HG03571 (cell line): ENCODE results near the gene KLHL13.

ENCODE experiments used
- ATAC-seq: cut with Tn5 transposase; IDR thresholded peaks from one replicate; pipeline ENCODE4 v1.9.1; 2021; ENCODE audit not compliant: unreplicated experiment

KLHL13 gene

DNA sequence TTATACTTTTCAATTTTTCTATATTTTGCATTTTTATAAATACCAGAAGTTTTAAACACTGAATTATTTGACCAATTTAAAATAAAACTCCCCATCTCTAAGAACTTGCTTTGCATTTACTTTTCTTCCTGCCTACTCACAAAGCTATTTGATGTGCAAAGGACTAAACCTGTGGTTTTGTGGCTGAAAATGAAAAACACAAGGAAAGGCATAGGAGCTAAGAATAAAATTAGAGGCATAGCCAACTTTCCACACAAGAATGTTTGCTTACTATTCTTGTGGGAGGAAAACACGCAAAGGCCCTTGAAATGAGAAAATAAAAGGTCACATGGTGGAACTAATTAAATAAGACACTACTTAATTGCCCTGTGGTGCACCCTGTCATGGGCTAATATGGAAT, 221.2 kb downstream of the KLHL13 start:
- no peak for ATAC-seq

DNA sequence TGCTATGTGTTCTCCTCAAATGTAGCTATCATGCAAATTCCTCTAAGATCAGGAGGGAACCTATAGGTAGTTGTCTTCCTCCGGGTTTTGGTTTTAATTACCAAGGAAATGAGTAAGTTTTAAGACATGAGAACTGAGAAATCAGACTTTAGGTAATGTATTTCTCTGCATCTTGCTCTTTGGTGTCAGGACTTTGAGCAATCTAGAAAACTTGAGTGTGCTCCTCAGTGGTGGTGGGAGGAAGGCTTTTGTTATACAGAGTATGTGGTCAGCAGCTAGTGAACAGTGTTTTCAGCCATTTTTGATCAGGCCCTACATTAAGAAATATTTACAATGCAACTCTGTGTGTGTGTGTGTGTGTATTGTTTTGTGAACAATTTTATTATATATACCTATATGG, 224.1 kb downstream of the KLHL13 start:
- no peak for ATAC-seq

DNA sequence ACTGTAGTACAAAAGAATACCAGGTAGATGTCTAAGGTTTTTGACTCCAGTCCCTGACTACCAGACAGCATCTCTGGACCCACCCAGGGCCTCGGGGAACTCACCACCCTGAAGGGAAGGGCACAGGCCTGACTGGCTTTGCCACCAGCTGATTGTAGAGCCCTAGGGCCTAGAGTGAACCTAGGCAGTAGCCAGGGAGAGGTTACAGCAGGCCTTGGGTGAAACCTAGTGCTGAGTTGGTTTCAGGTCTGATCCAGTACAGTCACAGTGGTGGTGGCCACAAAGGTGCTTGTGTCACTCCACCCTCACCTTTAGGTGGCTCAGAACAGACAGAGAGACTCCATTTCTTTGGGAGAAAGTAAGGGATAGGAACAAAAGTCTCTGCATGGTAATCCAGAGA, 244.8 kb downstream of the KLHL13 start:
- no peak for ATAC-seq

DNA sequence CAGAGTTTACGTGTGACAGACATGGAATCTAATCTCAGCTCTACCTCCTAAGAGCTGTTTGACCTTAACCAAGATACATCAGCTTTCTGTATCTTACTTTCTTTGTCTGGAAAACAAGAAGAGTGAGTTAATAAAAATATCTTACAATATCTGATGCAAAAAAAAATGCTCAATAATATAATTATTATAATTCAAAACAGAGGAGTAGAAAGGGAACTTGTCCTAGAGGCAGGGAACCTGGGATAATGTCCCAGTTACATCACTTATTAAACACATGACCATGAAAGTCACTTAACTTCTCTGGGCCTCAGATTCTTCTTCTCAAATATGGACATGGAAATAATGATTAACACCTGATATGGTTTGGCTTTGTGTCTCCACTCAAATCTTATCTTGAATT, 256.1 kb downstream of the KLHL13 start:
- no peak for ATAC-seq

DNA sequence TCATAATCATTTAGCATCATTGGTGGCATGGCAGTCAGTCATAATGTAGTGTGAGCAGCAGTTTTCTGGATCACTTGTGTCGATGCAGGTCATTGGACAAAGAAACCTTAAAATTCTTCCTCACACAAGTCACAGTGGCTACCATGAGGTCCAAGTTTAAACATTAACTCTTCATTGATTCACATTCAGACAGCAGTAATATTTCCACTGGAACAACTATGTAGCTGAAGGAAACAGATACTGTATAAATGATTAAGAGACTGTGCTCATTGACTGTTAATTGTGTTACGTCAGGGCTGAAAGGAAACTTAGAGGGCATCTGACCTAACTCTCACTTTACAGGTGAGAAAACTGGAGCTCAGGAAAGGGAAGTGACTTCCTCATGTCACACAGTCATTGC, 261.8 kb downstream of the KLHL13 start:
- ATAC-seq = no peak

DNA sequence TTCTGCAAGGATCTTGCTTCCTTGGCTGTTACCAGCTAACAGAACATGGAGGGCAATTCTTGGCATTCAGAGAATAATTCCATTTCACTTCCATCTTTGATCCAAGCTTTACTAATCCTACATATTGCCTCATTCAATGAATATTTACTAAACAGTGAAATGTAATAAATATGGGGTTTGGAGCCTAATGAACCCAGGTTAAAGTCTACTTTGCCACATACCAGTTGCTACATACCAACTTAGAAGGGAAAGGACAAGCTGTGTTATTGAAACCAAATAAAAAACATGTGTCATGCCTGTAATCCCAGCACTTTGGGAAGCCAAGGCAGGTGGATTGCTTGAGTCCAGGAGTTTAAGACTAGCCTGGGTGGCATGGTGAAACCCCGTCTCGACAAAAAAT, 265.6 kb downstream of the KLHL13 start:
- no peak for ATAC-seq
